Measurements from ENCODE around the gene ACSBG1. TPM values are rescaled to one million over a fixed set of nuclear protein-coding genes. Genes with fewer than 3 reads are reported as not detected.

ACSBG1 gene
- total RNA-seq, 2 experiments from 2014 or later: 0.28 TPM; not detected in 1

Other genes starting within 250 kb of the ACSBG1 start
- gene TBC1D2B, start 156.9 kb downstream of the ACSBG1 start, total RNA-seq: 100 to 1,000 TPM; 118 to 135 TPM
- gene SH2D7, start 142.0 kb downstream of the ACSBG1 start, total RNA-seq: under 1 TPM; 0.26 to 0.28 TPM
- gene CIB2, start 103.1 kb downstream of the ACSBG1 start, total RNA-seq: 1 to 10 TPM in 1 of 2 experiments, under 1 TPM in 1; 0.94 to 1.2 TPM
- 100 to 1,000 TPM in 1 of 2 experiments, 10 to 100 TPM in 1; 97.9 to 105 TPM for gene IDH3A, start 85.2 kb downstream of the ACSBG1 start, total RNA-seq
- 10 to 100 TPM; 34.0 to 35.8 TPM for gene DNAJA4, start 30.0 kb upstream of the ACSBG1 start, total RNA-seq
- gene SKIC8, start 65.0 kb upstream of the ACSBG1 start, total RNA-seq: 10 to 100 TPM; 40.5 to 48.1 TPM
- gene CRABP1, start 105.8 kb upstream of the ACSBG1 start, total RNA-seq: not detected
- gene IREB2, start 203.7 kb upstream of the ACSBG1 start, total RNA-seq: 10 to 100 TPM; 60.0 to 72.0 TPM

Data from activated CD8-positive, alpha-beta memory T cell treated with anti-CD3 and anti-CD28 coated beads, Interleukin-2, amount 10 ng/mL, durations not matched to agents 7 days and 5 days (primary cell).